DMS79 (cell line): ENCODE measurements around the gene PRKG1.

Experiments used
- DNase-seq: peaks from one replicate; lab custom pipeline; 2025; lab: John Stamatoyannopoulos, UW

PRKG1 gene

GRCh38 chr10:51760864-51761640, 686.8 kb downstream of the PRKG1 start:
- no peak for DNase-seq

GRCh38 chr10:51763746-51764145, 689.5 kb downstream of the PRKG1 start:
- no peak for DNase-seq

DNA sequence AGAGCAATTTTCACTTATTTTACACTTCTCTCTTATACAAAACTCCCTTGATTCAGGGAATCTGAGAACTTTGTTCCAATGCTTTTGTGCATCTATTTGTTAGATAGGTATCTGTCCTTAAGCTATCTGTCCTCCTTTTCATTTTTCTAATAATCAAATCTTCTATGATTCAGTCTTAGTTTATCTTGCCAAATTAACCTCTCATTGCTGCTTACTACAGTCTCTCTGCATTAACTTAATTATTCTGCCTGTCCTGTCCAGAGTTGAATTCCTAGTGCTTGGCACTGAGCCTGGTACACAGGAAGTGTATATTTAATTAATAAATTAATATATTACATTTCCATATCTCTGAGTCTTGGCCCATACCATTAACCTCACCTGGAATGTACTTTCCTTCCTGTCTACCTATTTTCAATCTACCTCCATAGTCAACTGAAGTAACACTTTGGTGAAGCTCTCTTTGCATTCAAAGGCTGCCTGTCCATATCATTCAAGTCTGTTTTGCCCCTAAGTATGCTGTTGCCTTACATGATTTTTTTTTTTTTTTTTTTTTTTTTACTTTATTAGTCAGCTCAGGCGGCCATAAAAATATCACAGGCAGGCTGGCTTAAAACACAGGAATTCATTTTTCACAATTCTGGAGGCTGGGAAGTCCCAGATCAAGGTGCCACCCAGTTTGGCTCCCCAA, 691.1 kb downstream of the PRKG1 start:
- no peak for DNase-seq

GRCh38 chr10:51766423-51767102, 692.3 kb downstream of the PRKG1 start:
- no peak for DNase-seq

- DNase-seq, result no peak
Observed at GRCh38 chr10:51767103-51767763, 692.9 kb downstream of the PRKG1 start.

- DNase-seq, result no peak
Observed at GRCh38 chr10:51768886-51769465, 694.7 kb downstream of the PRKG1 start.

DNA sequence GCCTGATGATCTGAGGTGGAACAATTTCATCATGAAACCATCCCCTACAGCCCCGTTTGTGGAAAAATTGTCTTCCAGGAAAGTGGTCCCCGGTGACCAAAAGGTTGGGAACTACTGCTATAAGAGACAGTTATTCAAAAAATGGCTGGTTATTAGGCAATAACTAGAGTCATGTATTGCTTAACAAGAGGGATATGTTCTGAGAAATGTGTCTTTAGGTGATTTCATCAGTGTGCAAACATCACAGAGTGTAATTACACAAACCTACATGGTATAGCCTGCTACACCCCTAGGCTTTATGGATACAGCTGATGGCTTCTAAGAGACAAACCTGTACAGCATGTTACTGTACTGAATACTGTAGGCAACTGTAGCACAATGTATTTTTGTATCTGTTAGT, 696.4 kb downstream of the PRKG1 start:
- DNase-seq, result no peak

DNA sequence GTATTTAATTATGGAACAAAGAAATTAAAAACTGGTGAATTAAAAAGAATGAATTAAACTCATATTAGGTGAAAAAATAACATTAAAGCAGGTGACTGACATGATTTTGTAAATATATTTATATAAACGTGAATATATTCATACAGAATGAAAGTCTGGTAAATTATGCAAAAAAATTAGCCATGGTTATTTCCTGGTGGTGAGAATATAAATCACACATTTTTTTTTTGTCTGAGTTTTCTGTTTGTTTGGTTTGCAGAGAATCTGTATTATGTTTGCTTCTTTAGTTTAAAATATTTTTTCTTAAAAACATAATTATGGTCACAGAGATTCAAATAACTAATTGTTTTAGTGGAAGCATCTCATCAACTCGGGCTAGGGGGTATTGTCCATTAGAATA, 698.1 kb downstream of the PRKG1 start:
- DNase-seq, result no peak

DNA sequence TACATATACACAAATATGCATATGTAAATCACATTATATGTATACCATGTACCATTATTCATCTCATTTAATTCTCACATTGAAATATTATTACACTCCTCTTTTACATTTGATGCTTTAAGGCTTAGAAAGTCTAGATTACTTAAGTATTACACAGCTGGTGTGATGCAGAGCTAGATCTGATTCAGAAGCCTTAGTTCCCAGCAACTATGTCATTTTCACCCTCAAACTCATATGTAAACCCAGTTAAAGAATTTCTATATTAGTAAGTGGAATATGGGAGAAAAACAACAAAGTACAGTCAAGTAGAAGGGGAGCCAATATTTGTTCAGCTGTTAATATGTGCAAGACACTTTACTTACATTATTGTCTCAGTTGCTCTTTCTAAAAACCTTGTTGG, 699.4 kb downstream of the PRKG1 start:
- no peak for DNase-seq

GRCh38 chr10:51783941-51784340, 709.7 kb downstream of the PRKG1 start:
- no peak for DNase-seq

GRCh38 chr10:51786016-51786683, 711.9 kb downstream of the PRKG1 start:
- DNase-seq, result no peak

DNA sequence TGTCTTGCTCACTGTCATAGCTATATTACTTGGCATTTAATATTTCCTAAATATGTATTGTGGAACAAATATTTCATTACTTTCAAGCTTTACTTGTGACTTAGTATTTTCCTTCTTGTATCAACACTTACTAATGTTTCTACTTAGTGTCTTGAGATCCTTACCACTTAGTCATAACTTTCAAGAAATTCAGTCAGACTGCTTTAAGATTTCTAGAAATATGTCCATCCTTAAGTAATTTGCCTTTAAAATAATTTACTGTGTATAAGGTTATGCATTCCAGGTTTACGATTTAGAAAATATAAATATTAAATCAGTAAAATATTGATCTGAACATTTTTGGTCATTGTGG, 712.4 kb downstream of the PRKG1 start:
- no peak for DNase-seq

- DNase-seq, result no peak
Observed at GRCh38 chr10:51788273-51788672, 714.0 kb downstream of the PRKG1 start.

GRCh38 chr10:51789118-51789517, 714.8 kb downstream of the PRKG1 start:
- no peak for DNase-seq

- DNase-seq, result no peak
Observed at GRCh38 chr10:51789903-51790302, 715.6 kb downstream of the PRKG1 start.

GRCh38 chr10:51792678-51793077, 718.4 kb downstream of the PRKG1 start:
- DNase-seq, result no peak

DNA sequence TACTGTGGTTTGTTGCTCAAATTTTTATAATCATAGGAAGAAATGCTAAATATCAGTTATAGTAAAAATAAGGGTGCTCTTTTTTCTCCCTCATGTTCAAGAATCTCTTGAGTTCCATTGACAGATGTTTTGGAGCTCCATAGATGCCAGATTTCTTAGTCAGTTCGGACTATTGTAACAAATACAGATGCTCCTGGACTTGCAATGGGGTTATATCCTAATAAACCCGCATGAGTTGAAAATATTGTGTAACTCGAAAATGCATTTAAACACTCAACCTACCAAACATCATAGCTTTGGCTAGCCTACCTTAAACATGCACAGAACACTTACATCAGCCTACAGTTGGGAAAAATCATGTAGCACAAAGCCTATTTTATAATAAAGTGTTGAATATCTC, 725.8 kb downstream of the PRKG1 start:
- no peak for DNase-seq

- no peak for DNase-seq
Observed at GRCh38 chr10:51800725-51801424, 726.6 kb downstream of the PRKG1 start.

GRCh38 chr10:51802030-51802429, 727.7 kb downstream of the PRKG1 start:
- no peak for DNase-seq

DNA sequence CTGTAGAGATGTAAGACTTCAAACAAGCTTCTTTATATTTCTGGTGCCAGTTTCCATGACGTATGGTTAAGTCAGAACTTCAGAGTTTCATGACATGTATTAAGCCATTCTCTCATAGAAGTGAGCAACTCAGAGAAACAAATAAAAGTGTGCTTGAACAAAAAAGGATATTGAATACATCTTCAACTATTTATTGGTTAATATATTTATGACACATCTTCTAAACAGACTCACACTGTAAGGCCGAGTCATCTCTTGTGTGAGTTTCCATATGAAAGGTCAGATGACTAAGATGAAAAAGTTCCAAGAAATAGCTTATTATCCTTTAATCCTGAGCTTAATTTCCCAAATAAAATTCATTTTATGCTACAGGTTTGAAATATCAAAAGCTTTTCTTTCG, 730.6 kb downstream of the PRKG1 start:
- DNase-seq, result no peak
